PC-9 (cell line): ENCODE results near the gene CMTM6. TPM values are rescaled to one million over a fixed set of nuclear protein-coding genes. Genes with fewer than 3 reads are reported as not detected.

Source experiments
- BruUV-seq: library from RNA; stranded (reverse); fragments of 400-500 nt; replicated peaks from 2 replicates; lab custom pipeline; 2021; lab: Mats Ljungman, UMichigan
- CTCF ChIA-PET: fragments of 300-600 bp; sonication (Branson Sonifier 250); formaldehyde crosslinking; loops from one replicate; lab custom pipeline; 2022; ENCODE audit warnings: antibody characterized with exemption; lab: Charles Lee
- POLR2A ChIA-PET: fragments of 300-600 bp; sonication (Branson Sonifier 250); formaldehyde crosslinking; loops from one replicate; lab custom pipeline; 2022; ENCODE audit warnings: antibody characterized with exemption; ENCODE audit not compliant: unreplicated experiment; lab: Charles Lee
- DNase-seq, 2 experiments: peaks; one replicate each; pipeline versions ENCODE4 v3.0.0 to v3.0.0-alpha.2; 2015 to 2022; ENCODE audit warnings: mixed read lengths in 1 of 2
- H2AFZ ChIP-seq: fragments of 200-600 bp; sonication (generic); 2 replicates; pipeline ENCODE4 v1.8.1; 2017; ENCODE audit warnings: antibody characterized with exemption
- H3F3A ChIP-seq: fragments of 200-600 bp; sonication (generic); 2 replicates; pipeline ENCODE4 v1.8.1; 2017; ENCODE audit warnings: antibody characterized with exemption, mild to moderate bottlenecking, low read depth; ENCODE audit not compliant: insufficient read depth
- H3K27ac ChIP-seq: fragments of 200-600 bp; sonication (generic); 2 replicates; pipeline ENCODE4 v1.6.1; 2016; ENCODE audit warnings: mixed run types
- H3K27me3 ChIP-seq: fragments of 200-600 bp; sonication (generic); 2 replicates; pipeline ENCODE4 v1.6.1; 2016; ENCODE audit warnings: low read depth, mixed run types; ENCODE audit not compliant: insufficient read depth
- H3K36me3 ChIP-seq: fragments of 200-600 bp; sonication (generic); 2 replicates; pipeline ENCODE4 v1.6.1; 2016; ENCODE audit warnings: low read depth, mixed run types
- H3K4me1 ChIP-seq: fragments of 200-600 bp; sonication (generic); replicated peaks from 2 replicates; pipeline ENCODE4 v1.6.1; 2016; ENCODE audit warnings: mixed run types; ENCODE audit not compliant: insufficient read depth
- H3K4me2 ChIP-seq: fragments of 200-600 bp; sonication (generic); 2 replicates; pipeline ENCODE4 v1.6.1; 2017; ENCODE audit warnings: mixed run types
- H3K4me3 ChIP-seq: fragments of 200-600 bp; sonication (generic); 2 replicates; pipeline ENCODE4 v1.6.1; 2016; ENCODE audit warnings: mixed run types
- H3K79me2 ChIP-seq: fragments of 200-600 bp; sonication (generic); 2 replicates; pipeline ENCODE4 v1.6.1; 2017; ENCODE audit warnings: low read depth, mixed run types
- H3K9me2 ChIP-seq: fragments of 200-600 bp; sonication (generic); 2 replicates; pipeline ENCODE4 v1.8.1; 2017; ENCODE audit warnings: mild to moderate bottlenecking; ENCODE audit not compliant: insufficient read depth
- H3K9me3 ChIP-seq: fragments of 200-600 bp; sonication (generic); 2 replicates; pipeline ENCODE4 v1.8.1; 2016; ENCODE audit warnings: low read depth; ENCODE audit not compliant: insufficient read depth
- H4K20me1 ChIP-seq: fragments of 200-600 bp; sonication (generic); 2 replicates; pipeline ENCODE4 v1.8.1; 2017; ENCODE audit not compliant: insufficient read depth
- EZH2 ChIP-seq: fragments of 200-600 bp; sonication (generic); IDR thresholded peaks from 2 replicates; pipeline ENCODE4 v1.8.0; 2017; ENCODE audit warnings: antibody characterized with exemption, low read depth
- intact Hi-C: fragments of 100-400 bp; cut with micrococcal nuclease; formaldehyde crosslinking; loops from one replicate; pipeline ENCODE4 v1.10.0; 2022; ENCODE audit not compliant: unreplicated experiment
- total RNA-seq: library from RNA; stranded (reverse); gene quantifications from 2 replicates; pipeline ENCODE4 v1.2.3, GENCODE V29; 2021
- TF ChIP-seq, protein P1 (sequence below): fragments of 200-600 bp; sonication (generic); conservative IDR thresholded peaks from 2 replicates; pipeline ENCODE4 v1.6.1; 2017; ENCODE audit warnings: mixed run types, antibody characterized with exemption, mild to moderate bottlenecking, moderate library complexity

CMTM6 gene
- total RNA-seq, 1 experiment from 2014 or later, result 69.4 TPM

- H3K4me2 ChIP-seq, result no peak overlapping the region
- POLR2A ChIA-PET, result no interaction called here
Measured at GRCh38 chr3:32540899-32541298, 38.2 kb upstream of the CMTM6 start.

GRCh38 chr3:32532434-32532833 lies 29.8 kb upstream of the CMTM6 start:
- POLR2A ChIA-PET, result interaction anchor here (0.5 kb wide), 1 partner anchor 49 kb away, joined by 3 read pairs; no protein-coding TSS in a partner anchor

More at GRCh38 chr3:32540899-32541298, 38.2 kb upstream of the CMTM6 start:
- Histone ChIP-seq H3K79me2 (no peaks in the 10 kb centered on the region), H3F3A (no peaks in the 10 kb centered on the region), H3K9me3 (no peaks in the 10 kb centered on the region), H3K27ac (no peak overlapping the region), H2AFZ (no peak overlapping the region), H3K27me3 (no peaks in the 10 kb centered on the region), H3K36me3 (no peaks in the 10 kb centered on the region), H3K4me3 (no peak overlapping the region), H3K9me2 (no peaks in the 10 kb centered on the region), H3K4me1 (no peaks in the 10 kb centered on the region), H4K20me1 (no peaks in the 10 kb centered on the region; the same call in 1 of the 2 replicates)
- CTCF ChIA-PET, result no interaction called here
- TF ChIP-seq, protein P1, sequence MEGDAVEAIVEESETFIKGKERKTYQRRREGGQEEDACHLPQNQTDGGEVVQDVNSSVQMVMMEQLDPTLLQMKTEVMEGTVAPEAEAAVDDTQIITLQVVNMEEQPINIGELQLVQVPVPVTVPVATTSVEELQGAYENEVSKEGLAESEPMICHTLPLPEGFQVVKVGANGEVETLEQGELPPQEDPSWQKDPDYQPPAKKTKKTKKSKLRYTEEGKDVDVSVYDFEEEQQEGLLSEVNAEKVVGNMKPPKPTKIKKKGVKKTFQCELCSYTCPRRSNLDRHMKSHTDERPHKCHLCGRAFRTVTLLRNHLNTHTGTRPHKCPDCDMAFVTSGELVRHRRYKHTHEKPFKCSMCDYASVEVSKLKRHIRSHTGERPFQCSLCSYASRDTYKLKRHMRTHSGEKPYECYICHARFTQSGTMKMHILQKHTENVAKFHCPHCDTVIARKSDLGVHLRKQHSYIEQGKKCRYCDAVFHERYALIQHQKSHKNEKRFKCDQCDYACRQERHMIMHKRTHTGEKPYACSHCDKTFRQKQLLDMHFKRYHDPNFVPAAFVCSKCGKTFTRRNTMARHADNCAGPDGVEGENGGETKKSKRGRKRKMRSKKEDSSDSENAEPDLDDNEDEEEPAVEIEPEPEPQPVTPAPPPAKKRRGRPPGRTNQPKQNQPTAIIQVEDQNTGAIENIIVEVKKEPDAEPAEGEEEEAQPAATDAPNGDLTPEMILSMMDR, result no peak
- no peak for TF ChIP-seq EZH2
- intact Hi-C loops, result no loop called here
- DNase-seq, result no peak
- no TSS peak for BruUV-seq

GRCh38 chr3:32531010-32531647 lies 28.5 kb upstream of the CMTM6 start:
- H3K9me2 ChIP-seq, result no peaks in the 10 kb centered on the region
- intact Hi-C loops, result no loop called here
- no peaks in the 10 kb centered on the region for H3K27me3 ChIP-seq
- no TSS peak for BruUV-seq
- ChIA-PET CTCF (no interaction called here), POLR2A (no interaction called here)
- TF ChIP-seq, protein P1, result no peak
- no peak for TF ChIP-seq EZH2
- no peak overlapping the region for H2AFZ ChIP-seq
- H3K4me2 ChIP-seq, result no peak overlapping the region
- no peaks in the 10 kb centered on the region for H3K79me2 ChIP-seq
- H3K4me1 ChIP-seq, result no peaks in the 10 kb centered on the region
- H3K36me3 ChIP-seq, result no peaks in the 10 kb centered on the region
- H3K9me3 ChIP-seq, result no peaks in the 10 kb centered on the region
- no peak overlapping the region for H3K27ac ChIP-seq
- no peak overlapping the region for H3K4me3 ChIP-seq
- H4K20me1 ChIP-seq, result no peaks in the 10 kb centered on the region
- DNase-seq, result no peak
- H3F3A ChIP-seq, result no peaks in the 10 kb centered on the region

More at GRCh38 chr3:32532434-32532833, 29.8 kb upstream of the CMTM6 start:
- no peak for TF ChIP-seq EZH2
- TF ChIP-seq, protein P1, result no peak
- Histone ChIP-seq H4K20me1 (no peaks in the 10 kb centered on the region), H3K4me3 (no peak overlapping the region), H3K4me2 (no peak overlapping the region), H3F3A (no peaks in the 10 kb centered on the region), H3K4me1 (no peaks in the 10 kb centered on the region), H3K9me3 (no peaks in the 10 kb centered on the region), H3K27ac (no peak overlapping the region), H3K27me3 (no peaks in the 10 kb centered on the region), H3K9me2 (no peaks in the 10 kb centered on the region), H3K36me3 (no peaks in the 10 kb centered on the region), H2AFZ (no peak overlapping the region), H3K79me2 (no peaks in the 10 kb centered on the region)
- intact Hi-C loops, result no loop called here
- no peak for DNase-seq
- CTCF ChIA-PET, result no interaction called here
- no TSS peak for BruUV-seq
